NT2/D1 (cell line): ENCODE measurements around the gene ZNF337.

Experiments used
- SUZ12 ChIP-seq: IDR thresholded peaks from 2 replicates; pipeline ENCODE4 v1.6.1; 2011; ENCODE audit not compliant: insufficient read length, insufficient read depth; ENCODE audit errors: extremely low read depth
- ZNF274 ChIP-seq: IDR thresholded peaks from 2 replicates; pipeline ENCODE4 v1.6.1; 2011; ENCODE audit warnings: mild to moderate bottlenecking, low read depth, low read length

DNA sequence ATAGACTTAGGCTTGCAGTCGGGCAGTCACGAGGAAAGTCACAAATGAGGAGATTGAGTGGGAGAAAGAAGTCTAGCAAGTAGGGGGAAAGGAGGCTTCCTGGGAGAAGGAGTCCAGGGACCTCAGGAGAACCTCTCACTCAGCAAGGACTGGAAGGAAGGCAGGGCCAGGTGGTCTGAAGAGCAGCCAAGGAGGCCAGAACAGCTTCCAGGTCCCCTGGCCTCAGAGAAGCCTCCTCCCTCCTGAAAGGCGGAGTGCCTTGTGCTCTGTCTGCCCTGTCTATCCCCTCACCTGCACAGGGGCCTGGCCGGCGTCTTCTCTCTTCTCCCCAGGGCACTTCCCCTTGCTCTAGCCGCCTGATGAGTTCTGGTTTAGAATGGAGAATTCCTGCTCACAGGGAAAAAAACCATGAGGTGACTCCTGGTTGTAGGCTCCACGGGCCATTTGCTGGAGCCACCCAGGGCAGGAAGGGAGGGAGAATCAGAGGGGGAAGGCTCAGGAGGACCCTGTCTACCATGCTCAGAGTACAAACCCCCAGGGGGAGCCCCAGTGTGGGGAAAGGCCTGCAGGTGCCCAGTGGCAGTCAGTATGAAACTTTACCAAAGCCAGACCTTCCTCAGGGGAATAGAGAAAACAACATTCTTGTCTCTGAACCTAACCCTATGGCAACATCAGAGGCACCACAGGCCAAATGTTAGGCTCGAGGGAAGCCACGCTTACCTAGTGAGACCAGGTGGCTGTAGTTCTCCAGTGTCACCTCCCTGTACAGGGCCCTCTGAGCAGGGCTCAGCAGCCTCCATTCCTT, 11.2 kb downstream of the ZNF337 start:
- TF ChIP-seq SUZ12: no peak
- TF ChIP-seq ZNF274: no peak
